HG02943 (cell line): Measurements from ENCODE around the gene CCDC197.

Experiments used
- ATAC-seq: cut with Tn5 transposase; IDR thresholded peaks from one replicate; pipeline ENCODE4 v1.9.1; 2021; ENCODE audit warnings: mild to moderate bottlenecking, low read depth, moderate library complexity; ENCODE audit not compliant: unreplicated experiment

CCDC197 gene

DNA sequence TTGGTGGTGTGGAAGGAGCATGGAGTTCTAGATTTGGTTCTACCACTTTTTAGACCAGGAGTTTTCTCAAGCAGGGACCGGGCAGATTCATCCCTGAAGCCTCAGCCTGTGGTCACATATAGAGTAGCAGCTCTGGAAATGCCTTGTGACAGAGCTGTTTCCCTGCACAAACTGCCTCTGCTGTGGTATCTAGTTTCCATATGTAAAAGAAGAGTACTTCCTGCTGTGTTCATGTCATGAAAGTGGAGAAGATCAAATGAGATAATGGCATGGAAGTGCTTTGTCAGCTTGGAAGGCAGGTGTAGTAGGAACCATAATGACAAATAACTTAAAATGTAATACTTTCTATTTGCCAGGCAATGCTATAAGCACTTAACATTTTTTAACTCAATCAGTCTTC, 55.1 kb downstream of the CCDC197 start:
- no peak for ATAC-seq

DNA sequence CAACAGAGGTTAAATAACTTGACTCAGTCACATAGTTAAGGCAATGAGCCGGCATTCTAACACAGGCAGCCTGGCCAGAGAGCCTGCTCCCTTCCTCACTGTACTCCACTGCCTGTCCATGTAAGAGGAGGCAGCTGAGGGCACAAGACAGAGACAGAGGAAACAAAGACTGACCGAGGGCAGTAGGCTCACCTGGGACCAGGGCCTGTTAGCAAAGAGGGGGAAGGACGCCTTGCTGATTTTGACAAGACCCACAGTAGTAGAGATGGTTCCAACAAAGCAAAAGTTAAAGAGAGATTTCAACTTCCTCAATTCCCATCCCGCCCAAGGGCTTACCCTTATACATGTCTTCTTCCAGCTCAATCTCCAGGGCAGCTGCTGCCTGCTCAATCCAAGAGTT, 55.6 kb downstream of the CCDC197 start:
- ATAC-seq = no peak

DNA sequence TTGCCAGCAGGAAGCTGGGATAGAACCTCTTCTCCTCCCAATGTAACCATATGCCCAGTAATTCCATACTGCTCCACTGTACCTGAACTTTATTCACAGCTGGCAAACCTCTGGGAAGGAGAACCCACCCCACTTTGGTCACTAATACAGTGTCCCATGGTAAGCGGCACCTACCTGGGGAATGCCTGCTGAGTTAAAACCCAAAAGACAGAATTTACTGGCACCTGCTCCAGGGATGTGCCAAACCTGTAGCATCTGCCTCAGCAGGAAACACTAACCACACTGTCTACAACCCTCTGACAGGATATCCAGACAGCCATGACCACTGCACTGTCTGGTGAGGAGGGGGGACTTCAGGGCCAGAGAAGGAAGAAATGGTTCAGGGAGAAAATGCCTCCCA, 57.3 kb downstream of the CCDC197 start:
- no peak for ATAC-seq

DNA sequence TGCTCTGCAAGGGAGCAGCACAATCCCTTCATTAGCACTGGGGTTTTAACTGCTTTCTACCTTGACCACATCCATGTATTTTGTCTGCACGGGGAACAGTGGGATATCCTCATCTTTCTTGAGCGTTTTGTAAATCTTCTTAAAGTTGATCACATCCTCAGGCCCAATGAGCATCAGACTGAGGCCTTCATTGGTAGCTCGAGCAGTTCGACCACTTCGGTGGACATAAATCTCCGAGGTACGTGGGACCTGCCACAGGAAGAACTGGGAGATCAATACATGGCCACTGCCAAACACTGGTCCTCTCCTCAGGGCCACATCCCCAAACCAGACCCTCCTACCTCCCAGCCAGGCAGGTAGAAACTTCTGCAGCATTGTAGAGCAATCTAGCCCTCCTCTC, 57.8 kb downstream of the CCDC197 start:
- ATAC-seq = no peak

DNA sequence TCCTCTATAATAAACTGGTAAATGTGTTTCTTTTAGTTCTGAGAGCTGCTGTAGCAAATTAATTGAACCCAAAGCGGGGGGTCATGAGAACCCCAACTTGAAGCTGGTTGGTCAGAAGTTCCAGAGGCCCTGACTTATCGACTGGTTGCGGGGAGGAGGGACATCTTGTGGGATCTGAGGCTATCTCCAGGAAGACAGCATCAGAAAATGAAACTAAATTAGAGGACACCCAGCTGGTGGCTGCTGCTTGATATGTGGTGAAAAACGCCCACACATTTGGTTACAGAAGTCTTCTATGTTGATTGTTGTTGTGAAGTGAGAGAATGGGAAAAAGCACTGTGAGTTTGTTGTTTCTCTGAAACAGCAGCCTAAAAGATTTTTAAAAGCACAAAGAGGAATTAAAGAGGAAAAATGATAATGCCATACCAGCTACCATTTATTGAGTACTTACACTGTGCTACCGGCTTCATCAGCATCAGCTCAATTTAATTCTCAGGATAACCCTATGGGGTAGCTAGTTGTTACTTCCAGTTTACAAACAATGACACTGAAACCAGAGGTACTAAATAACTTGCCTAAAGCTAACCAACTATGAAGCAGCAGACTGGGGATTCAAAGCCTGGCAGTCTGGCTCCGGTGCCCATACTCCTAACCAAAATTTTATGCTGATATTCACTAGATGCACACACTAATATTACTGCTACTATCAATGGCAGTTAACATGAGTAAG, 59.6 kb downstream of the CCDC197 start:
- no peak for ATAC-seq

DNA sequence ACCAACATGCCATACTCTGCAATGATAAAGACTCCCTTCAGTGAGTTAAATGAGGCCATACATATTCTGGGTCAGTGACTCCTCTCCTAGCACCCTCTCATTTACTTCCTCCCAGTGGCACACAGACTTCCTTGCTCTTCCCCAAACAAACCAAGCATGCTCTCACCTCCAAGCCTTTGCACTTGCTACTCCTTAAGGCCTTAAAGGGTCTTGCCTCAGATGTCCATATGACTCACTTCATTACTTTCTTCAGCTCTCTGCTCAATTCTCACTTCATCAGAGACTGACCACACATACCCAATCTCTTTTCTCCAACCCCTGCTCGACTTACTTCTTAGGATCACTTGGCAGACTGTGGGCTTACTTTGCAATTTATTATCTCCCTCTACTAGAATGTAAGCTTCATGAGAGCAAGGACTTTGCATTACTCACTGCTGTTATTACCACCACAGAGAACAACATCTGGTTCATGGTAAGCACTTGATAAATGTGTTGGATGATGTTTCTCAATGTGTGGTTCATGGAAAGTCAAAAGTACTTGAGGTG, 61.1 kb downstream of the CCDC197 start:
- no peak for ATAC-seq
